NCI-H2227 (cell line): Measurements from ENCODE around the gene HOXC12.

ENCODE experiments used
- DNase-seq: peaks from one replicate; lab custom pipeline; 2025; ENCODE audit not compliant: unreplicated experiment; lab: John Stamatoyannopoulos, UW

HOXC12 gene

DNA sequence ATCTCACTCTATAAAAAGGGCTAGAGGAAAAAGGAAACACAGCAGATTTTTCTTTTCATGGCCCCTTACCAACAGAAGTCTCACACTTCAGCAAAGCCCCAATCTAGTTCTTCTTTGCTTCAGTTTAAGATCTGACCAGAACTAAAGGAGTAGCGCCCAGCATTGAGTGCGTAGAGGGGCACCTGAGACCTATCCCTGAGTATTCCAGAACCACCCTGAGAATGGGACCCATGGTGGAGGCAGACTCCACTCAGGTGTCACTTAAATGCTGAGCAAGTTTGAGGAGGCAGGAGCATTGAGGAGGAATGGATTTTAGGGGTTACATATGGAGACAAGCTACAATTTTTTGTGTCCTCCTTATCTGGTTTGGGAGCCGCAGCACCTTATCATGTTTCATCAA is 16.4 kb downstream of the HOXC12 start:
- no peak for DNase-seq

DNA sequence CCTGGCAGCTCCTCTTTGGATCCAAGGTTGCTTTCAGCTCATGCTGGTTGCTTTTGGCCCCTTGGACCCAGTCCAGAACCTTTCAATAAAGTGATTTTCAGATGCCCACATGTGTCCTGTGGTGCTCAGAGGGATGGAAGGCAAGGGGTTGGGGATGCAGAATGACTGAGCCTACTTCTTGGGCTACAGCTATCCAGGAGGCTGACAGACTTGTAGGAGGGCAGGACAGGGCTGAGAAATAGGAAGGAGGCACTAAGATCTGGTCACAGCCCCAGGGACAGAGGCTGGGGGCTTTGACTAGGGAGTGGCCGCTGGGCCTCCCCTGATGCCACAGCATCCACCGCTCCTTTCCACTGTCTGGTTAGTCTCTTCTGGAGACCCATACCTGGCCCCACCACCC is 17.0 kb downstream of the HOXC12 start:
- no peak for DNase-seq

DNA sequence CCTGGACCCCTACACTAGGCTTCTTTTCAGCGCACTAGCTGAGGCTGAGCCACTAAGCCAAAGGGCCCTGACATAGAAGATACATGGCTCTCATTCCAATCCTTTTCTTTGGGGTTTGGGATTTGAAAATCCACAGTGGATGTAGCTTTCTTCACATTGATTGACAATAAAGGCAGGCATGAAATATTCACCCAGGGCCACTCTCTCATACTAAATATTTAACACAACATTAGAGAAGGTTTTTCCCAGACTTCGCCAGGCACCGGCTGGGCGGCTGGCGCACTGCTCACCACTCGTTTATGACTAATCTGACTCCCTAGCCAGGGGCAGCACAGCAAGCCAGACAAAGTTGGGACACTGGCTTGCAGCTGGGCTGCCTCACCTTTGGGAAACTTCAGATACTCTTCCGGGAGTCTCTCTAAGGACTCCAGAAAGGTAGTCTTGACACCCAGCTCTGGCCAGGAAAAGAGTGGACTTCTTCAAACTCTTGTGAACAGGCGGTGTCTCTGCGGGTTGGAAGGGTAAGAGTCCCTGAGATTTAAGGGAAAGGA is 17.5 kb downstream of the HOXC12 start:
- DNase-seq, result no peak

DNA sequence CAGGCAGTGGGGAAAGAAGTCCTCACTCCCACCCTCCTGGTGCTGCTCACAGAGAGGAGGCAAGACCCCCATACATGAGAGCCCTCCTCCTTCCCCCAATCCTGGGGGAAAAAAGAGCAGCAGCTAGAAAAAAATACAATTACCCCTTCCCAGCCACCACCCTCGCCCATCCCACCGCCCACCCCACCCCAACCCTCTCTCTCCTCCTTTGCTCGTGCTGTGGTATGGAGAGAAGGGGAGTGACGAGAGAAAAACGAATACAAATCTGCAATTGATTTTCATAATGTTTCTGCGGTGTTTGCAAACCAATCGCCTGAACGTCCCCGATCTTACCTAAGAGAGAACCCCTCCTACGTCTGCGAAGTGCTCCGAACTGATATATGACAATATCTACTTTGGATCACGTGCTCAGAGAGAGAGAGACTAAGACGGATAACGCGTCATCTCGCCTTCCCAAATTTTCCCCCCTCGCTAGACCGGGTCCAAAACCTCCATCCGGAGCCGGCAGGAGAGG is 18.1 kb downstream of the HOXC12 start, which contains the start of gene HOXC11:
TSS of gene HOXC11 (plus strand) at position 405 of the 514 bp plus-strand sequence. CDS start 116 bp downstream, outside the sequence.
- no peak for DNase-seq

DNA sequence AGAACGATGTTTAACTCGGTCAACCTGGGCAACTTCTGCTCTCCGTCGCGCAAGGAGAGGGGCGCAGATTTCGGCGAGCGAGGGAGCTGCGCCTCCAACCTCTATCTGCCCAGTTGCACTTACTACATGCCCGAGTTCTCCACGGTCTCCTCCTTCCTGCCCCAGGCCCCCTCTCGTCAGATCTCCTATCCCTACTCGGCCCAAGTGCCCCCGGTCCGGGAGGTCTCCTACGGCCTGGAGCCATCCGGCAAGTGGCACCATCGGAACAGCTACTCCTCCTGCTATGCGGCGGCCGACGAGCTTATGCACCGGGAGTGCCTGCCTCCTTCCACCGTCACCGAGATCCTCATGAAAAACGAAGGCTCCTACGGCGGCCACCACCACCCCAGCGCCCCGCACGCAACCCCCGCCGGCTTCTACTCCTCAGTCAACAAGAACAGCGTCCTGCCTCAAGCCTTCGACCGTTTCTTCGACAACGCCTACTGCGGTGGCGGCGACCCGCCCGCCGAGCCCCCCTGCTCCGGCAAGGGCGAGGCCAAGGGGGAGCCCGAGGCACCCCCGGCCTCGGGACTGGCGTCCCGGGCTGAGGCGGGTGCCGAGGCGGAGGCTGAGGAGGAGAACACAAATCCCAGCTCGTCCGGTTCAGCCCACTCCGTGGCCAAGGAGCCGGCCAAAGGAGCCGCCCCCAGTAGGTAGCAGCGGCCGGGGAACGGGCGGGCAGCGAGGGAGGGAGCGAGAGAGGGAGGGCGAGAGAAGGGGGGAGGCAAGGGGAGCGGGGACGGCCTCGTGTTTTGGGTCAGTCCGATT is 18.7 kb downstream of the HOXC12 start:
- DNase-seq, result no peak

DNA sequence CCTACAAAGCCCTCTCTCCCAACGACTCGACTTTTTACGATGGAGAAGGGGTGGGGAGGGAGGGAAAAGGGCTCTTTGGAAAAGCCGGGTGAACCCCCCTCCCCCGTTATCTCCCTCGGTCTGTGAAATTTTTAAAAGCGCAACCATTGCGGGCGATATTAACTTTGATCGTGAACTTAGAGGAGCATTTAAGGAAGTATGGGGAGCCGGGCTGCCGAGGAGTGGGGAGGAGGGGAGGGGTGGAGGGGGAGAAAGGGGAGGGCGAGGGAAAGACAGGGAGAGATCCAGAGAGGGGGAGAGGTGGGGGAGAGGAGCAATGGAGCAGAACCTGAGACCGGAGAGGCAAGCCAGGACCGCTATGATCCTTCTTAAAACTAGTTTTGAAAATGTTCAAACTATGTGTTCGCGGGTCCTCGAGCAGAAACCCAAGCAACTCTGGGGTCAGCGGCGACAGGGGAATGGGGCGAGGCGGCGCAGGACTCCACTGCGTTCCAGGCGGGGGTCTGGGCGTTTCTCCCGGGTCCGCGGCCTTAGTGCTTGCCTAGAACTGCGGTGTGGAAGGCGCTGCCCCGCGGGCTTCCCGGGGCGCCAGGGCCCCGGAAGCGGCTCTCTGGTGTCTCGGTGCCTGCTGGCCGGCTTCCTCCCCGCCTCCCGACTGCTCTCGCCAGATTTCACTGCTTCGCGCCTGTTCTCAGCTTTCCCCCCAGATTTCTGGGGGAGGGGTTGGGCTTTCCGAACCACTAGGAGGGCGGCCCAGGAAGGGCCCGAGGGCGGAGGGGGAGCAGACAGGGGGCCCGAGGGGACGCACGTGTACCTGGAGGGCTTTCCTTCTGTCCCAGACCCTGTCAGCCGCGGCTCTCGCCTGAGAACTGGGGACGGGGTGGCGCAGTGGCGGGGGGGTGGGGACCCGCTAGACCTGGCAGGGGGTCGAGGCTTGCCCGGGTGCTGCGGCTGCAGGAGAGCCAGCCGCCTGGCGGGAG is 19.7 kb downstream of the HOXC12 start, which contains the start of gene HOTAIR:
TSS of gene HOTAIR (minus strand) at position 871 of the 980 bp plus-strand sequence.
- no peak for DNase-seq

DNA sequence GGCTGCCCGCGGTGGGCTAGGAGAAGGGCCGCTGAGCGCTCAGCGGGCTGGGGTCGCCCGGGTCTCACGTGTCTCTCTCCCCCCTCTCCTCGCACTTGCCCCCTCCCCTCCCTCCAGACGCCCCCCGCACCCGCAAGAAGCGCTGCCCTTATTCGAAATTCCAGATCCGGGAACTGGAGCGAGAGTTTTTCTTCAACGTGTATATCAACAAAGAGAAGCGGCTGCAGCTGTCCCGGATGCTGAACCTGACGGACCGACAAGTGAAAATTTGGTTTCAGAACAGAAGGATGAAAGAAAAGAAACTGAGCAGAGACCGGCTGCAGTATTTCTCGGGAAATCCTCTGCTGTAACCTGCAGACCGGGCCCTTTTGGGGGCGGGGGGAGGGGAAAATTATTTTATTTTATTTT is 20.4 kb downstream of the HOXC12 start:
- no peak for DNase-seq

DNA sequence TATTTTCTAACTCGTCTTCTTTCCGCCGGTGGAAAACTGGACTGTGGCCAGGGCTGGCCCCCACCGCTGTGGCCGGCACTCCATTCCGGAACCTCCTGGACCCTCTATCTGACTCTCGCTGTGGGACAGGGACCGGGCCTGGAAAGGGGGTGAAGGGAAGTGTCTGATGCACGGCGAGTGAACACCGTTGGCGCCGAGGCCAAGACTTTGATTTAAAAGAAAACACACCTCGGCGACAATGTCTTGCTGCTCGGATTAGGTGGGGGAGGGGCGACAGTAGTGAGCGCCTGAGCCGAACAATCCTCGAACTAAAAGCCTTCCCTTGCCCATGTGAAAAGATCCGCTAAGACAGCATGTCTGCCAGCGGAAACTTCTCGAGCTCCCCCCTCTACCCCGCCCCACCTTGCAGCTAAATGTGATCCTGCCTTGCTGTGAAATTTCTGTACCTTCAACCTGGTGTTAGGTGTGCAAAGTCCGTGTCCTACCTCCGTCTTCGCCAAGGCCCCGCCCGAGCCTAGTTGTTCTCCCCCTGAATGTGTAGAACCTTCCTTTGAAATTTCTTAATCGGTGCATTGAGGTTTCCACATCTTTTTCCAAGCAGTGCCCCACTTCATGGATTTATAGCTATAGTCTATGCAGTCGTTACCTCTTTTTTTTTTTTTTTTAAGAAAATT is 20.9 kb downstream of the HOXC12 start:
- DNase-seq, result no peak

DNA sequence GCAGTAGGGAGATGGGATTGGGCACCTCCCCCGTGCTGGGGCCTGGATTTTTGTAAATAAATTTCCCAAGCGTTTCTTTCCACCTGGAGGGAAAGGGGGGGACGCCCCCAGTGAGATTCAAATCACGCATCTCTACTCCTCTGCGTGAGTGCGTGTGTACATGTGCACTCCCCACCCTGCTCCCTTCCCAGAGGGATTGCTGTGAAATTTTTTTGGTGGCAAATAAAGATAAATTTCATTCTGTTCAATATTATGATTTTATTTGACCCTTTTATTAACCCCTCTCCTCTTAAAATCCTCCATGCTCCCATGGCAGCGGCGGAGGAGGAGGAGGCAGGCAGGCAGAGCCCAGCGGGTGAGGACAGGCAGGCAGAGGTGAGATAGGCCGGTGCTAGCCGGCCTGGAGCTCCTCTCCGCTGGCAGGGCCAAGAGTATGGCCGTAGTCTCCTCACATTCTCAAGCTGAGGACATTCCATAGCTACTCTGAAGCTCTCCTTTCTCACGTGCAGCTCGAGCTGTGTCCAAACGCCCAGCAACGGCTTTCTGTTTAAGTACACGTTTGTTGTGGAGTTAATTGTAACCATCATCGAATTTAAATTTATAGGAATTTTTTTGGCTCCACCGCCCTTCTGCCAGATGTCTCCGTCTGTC is 21.6 kb downstream of the HOXC12 start:
- DNase-seq, result no peak

DNA sequence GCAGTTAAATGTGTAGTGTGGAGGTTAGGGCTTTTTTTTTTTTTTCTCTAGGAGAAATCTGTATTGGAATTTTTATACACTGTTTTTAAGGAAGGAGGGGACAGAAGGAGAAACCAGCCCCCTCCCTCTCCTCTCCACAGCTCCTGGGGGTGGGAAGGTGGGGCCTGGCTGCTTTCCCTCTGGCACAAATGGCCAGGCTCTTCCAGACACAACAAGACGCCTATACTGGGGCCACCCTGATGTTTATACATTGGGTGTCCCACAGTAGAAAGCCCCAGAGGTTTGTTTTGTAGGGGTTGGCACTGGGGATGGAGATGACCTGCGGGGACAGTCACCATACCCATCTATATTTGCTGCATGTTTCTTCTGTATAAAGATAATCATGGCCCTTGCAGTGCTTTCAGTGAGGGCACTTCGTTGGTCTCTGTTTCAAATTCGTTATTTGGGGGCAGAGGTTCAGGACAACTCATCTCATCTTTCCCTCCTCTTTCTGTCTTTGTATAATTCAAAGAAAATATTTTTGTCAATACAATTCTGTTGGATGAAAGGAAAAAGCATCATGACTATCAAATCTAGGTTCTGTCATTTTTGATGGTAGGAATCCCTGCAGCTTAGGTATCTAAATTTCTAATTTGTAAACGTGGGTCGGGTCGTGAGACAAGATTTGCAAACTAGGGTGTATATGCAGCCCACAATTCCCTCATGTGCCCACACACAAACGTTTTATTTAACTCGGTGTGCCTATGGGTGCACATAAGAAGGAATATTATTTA is 22.3 kb downstream of the HOXC12 start:
- no peak for DNase-seq

DNA sequence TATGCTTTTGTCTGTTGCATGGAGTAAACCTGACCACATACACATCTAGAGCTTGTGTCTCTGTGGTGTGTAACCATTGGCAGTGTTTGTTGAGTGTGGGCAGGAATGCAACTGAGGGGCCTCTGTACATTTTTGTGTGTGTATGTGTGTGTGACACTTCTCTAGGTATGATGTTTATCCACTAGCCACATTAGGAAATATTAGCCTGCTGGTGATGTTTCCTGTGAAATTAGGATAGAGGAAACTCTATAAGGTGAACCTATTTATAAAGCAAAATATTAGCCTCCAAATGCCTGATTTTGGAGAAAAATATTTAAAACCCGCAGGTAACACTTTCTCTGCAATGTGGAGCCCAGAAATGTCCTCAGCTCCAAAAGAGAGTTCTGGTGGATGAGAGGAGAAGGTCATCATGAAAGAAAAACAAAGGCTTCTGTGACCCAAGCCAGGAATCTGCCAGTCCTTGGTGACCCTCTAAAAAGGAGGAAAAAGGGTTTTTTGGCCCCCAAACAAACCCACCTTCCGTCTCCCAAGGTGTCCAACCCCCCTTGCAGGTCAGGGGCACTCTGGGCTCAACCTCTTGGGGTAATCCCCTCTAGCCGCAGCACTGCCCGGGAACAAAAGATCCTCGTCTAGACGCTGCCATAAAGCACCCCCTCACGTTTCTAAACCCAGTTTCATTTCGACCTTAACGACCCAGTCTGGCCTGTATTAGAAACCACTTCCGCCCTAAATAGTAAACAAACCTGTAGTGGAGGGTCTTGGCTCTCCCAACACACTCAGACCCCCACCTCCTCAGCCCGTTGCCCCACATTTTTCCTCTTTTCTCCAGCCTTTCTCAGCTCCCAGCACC is 23.1 kb downstream of the HOXC12 start:
- no peak for DNase-seq

DNA sequence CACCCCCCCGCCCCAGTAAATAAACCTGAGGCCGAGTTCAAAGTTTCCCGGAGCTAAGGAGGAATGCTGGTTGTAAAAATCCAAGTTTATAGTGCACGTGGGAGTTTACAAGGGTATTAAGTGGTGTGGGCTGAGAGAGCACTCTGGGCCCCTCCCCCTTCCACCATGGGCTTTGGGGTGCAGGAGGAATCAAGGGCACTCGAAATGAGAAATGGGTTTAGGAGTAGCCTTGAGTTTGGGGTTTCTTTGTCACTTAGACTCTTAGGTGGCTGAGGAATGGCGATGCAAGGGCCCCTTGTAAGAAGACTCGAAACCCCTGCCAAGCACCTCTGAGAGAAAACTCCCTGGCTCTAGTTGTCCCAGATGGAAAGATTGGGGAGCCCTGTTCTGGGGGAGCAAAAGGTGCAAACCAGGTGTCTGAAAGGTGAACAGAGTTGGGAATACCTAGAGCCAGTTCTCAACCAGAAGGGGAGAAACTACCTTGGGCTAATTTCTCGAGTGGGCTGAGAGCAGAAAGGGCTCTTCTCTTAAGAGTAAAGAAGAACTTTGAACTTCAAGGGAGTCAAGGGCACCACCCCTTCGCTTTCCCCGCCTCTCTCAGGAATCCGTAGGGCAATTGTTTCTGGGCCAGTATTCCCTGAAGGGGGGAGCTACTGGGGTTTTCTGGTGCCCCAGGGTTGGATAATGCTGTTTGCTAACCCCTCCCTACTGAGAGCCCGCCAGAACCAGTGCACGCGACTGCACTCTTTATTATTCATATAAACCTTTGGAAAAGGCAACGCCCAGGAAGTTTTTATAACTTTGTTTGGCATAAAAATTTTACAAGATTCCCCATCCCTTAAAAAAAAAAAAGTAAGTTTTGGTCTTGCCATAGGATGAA is 24.0 kb downstream of the HOXC12 start:
- no peak for DNase-seq

DNA sequence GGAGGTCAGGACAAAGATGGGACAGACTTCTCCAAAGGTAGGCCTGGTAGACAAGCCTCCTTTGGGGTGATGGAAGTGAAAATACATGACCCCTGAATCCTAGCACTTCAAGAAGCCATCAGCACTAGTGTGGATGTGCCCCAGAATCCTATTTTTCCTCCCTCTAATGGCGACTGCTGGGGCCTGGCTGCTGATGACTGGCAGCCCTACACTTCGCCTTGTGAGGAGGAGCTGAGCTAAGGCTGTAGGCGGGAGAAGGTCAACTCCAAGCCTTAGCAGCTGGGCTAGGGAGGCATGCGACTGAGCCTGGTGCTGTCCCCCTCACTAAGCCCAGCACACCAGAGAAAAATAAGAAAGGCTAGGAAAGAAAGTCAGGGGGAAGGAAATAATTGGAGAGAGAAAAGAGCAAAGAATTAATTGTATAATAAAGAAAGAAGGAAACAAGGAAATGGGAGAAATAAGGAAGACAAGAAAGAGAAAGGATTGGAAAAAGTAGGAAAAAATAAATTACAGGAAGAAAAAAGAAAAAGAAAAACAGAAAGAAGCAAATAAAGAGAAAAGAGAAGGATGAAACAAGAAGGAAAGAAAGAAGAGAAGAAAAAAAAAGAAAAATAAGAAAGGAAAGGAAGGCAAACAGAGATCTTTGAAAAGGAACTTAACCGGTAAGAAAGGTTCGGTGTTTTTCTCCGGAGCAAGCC is 25.6 kb downstream of the HOXC12 start:
- no peak for DNase-seq

DNA sequence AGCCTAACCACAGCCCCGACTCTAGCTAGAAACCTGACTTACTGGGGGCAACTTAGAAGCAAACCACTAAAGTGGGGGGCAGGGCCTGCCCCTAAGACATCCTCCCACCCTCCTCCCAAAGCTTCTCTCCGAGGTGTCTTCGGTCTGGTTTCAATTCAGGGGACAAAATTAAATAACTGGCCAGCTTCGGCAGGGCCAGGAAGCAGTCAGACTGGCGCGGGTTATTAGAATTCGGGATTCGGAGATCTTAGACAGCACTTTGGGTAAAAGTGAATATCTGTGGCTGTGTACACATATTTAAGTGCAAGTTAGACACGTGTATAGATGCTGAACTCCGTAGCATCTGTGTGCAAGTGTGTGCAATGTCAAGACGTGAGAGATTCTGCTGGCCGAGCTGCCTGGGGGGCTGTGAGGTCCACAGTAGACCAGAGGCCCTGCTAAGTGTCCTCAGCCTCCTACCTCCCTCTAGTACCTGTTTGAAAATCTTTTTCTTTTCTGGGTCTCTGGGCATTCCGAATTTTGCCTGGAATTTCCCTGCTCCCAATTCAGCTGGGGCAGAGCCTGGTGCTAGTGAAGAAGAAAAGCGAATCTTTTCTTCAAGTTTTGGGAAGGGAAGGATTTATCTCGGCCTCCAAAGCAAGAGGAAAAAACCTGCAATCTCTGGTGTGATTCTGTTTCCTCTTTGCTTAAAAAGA is 26.2 kb downstream of the HOXC12 start:
- no peak for DNase-seq

DNA sequence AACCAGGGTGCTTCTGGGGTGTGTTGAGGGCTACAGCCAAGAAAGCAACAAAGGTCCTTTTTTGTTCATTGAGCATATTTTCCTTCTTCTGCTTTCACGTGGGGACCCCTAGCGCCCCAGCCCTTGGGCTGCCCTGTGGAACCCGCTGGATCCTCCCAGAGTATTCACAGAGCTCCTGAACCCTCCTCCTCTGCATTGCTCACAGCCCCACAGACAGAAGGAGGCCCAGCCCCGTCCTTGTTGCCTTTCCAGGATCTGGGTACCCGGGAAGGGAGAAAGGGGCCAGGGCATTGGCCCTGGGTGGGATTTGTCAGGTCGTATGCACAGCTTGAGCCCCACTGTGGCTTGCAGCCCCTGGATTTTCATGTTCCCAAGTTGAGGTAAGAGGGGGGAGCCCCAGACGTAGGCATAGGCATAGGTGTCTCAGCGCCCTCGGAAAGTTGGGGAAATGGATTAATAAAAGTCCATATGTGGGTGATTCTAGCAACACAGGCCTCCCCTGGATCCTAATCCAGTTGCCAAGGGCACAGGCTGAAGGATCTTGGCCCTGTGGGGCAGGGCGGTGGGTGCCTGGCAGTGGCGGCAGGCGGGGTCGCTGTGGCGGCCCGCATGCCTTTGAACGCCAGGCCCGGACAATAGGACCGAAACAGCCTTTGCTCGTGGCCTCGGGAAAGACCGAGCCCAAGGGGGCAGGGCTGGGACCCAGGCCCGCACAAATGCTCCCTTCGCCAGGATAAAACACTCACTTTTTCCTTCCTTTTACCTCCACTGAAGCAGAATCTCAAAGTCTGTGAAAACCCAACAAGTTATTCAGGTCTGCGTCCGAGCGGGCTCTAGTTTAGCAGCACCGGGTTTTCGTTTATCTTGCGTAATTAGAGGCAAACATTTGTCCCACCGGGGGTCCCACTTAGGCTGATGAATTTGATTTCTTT is 27.2 kb downstream of the HOXC12 start:
- no peak for DNase-seq
